WTC11 (cell line): ENCODE measurements around the gene NRBP1.

Source experiments
- ATF2 ChIP-seq: sonication (generic); formaldehyde crosslinking; IDR thresholded peaks from 2 replicates; pipeline ENCODE4 v1.8.1; 2022; ENCODE audit warnings: low read depth, missing genetic modification reagents, borderline replicate concordance
- CREB1 ChIP-seq: sonication (generic); formaldehyde crosslinking; IDR thresholded peaks from 2 replicates; pipeline ENCODE4 v1.8.0; 2023; ENCODE audit warnings: mild to moderate bottlenecking, missing genetic modification reagents
- SP1 ChIP-seq: sonication (generic); formaldehyde crosslinking; conservative IDR thresholded peaks from 2 replicates; pipeline ENCODE4 v1.8.1; 2022; ENCODE audit warnings: missing genetic modification reagents
- TEAD4 ChIP-seq: sonication (generic); formaldehyde crosslinking; IDR thresholded peaks from 2 replicates; pipeline ENCODE4 v1.8.0; 2022; ENCODE audit warnings: mild to moderate bottlenecking, missing genetic modification reagents
- ZNF121 ChIP-seq: sonication (generic); formaldehyde crosslinking; IDR thresholded peaks from 2 replicates; pipeline ENCODE4 v1.8.0; 2023; ENCODE audit warnings: missing genetic modification reagents
- TF ChIP-seq, protein P1 (sequence below): fragments of 200-600 bp; IDR thresholded peaks from 2 replicates; pipeline ENCODE4 v1.8.0; 2022; ENCODE audit warnings: antibody characterized with exemption
- TF ChIP-seq, protein P2 (sequence below): sonication (generic); formaldehyde crosslinking; IDR thresholded peaks from 2 replicates; pipeline ENCODE4 v1.8.1; 2023; ENCODE audit warnings: mild to moderate bottlenecking, moderate library complexity, missing genetic modification reagents
- TF ChIP-seq, protein P3 (sequence below): sonication (generic); formaldehyde crosslinking; IDR thresholded peaks from 2 replicates; pipeline ENCODE4 v1.8.1; 2023; ENCODE audit warnings: mild to moderate bottlenecking, missing genetic modification reagents, moderate library complexity

- TF ChIP-seq, protein P1, sequence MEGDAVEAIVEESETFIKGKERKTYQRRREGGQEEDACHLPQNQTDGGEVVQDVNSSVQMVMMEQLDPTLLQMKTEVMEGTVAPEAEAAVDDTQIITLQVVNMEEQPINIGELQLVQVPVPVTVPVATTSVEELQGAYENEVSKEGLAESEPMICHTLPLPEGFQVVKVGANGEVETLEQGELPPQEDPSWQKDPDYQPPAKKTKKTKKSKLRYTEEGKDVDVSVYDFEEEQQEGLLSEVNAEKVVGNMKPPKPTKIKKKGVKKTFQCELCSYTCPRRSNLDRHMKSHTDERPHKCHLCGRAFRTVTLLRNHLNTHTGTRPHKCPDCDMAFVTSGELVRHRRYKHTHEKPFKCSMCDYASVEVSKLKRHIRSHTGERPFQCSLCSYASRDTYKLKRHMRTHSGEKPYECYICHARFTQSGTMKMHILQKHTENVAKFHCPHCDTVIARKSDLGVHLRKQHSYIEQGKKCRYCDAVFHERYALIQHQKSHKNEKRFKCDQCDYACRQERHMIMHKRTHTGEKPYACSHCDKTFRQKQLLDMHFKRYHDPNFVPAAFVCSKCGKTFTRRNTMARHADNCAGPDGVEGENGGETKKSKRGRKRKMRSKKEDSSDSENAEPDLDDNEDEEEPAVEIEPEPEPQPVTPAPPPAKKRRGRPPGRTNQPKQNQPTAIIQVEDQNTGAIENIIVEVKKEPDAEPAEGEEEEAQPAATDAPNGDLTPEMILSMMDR = no peak
- TF ChIP-seq ZNF121 (CRISPR knock-in tag) (no peak), SP1 (CRISPR knock-in tag) (no peak), ATF2 (CRISPR knock-in tag) (no peak), CREB1 (no peak), TEAD4 (CRISPR knock-in tag) (no peak)
- TF ChIP-seq, protein P2, sequence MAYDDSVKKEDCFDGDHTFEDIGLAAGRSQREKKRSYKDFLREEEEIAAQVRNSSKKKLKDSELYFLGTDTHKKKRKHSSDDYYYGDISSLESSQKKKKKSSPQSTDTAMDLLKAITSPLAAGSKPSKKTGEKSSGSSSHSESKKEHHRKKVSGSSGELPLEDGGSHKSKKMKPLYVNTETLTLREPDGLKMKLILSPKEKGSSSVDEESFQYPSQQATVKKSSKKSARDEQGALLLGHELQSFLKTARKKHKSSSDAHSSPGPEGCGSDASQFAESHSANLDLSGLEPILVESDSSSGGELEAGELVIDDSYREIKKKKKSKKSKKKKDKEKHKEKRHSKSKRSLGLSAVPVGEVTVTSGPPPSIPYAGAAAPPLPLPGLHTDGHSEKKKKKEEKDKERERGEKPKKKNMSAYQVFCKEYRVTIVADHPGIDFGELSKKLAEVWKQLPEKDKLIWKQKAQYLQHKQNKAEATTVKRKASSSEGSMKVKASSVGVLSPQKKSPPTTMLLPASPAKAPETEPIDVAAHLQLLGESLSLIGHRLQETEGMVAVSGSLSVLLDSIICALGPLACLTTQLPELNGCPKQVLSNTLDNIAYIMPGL (CRISPR knock-in tag) = no peak
- TF ChIP-seq, protein P3, sequence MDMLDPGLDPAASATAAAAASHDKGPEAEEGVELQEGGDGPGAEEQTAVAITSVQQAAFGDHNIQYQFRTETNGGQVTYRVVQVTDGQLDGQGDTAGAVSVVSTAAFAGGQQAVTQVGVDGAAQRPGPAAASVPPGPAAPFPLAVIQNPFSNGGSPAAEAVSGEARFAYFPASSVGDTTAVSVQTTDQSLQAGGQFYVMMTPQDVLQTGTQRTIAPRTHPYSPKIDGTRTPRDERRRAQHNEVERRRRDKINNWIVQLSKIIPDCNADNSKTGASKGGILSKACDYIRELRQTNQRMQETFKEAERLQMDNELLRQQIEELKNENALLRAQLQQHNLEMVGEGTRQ (CRISPR knock-in tag) = no peak
Measured at GRCh38 chr2:27446057-27446456, 17.6 kb downstream of the NRBP1 start.
